ENCODE measurements around the gene CNOT10. TPM values are rescaled to one million over a fixed set of nuclear protein-coding genes. Genes with fewer than 3 reads are reported as not detected.

CNOT10 gene
- total RNA-seq, 1 donor from 2014 or later: 22.4 TPM

GRCh38 chr3:32684029-32684799, 774 bp upstream of the CNOT10 start:
- no peak for TF ChIP-seq CTCF (IDR thresholded peaks at IDR 0.05; ENCODE audit: insufficient read depth, low read length, severe bottlenecking)
- DNase-seq (ENCODE audit: low read depth) (no peak), FAIRE-seq (no peak)
- Histone ChIP-seq H3K4me3 (ENCODE audit: low read depth, low read length) (peak overlapping the region; percentile 82), H3K27me3 (ENCODE audit: control insufficient read depth, insufficient read depth, low read length) (no peaks in the 10 kb centered on the region), H3K36me3 (ENCODE audit: control insufficient read depth, insufficient read depth, low read length) (no peaks in the 10 kb centered on the region)

GRCh38 chr3:32685543-32686185, 676 bp downstream of the CNOT10 start:
- no peak for TF ChIP-seq CTCF (IDR thresholded peaks at IDR 0.05; ENCODE audit: insufficient read depth, low read length, severe bottlenecking)
- peak; percentile 18 for DNase-seq (ENCODE audit: low read depth)
- H3K36me3 ChIP-seq (ENCODE audit: control insufficient read depth, insufficient read depth, low read length): no peaks in the 10 kb centered on the region

GRCh38 chr3:32686713-32687112, 1.7 kb downstream of the CNOT10 start:
- TF ChIP-seq CTCF (IDR thresholded peaks at IDR 0.05; ENCODE audit: insufficient read depth, low read length, severe bottlenecking): no peak
- H3K4me3 ChIP-seq (ENCODE audit: low read depth, low read length): no peak overlapping the region

More at GRCh38 chr3:32685543-32686185, 676 bp downstream of the CNOT10 start:
- no peak for FAIRE-seq
- no peaks in the 10 kb centered on the region for H3K27me3 ChIP-seq (ENCODE audit: control insufficient read depth, insufficient read depth, low read length)
- H3K4me3 ChIP-seq (ENCODE audit: low read depth, low read length): peak overlapping the region; percentile 82

GRCh38 chr3:32691847-32692246, 6.9 kb downstream of the CNOT10 start:
- DNase-seq (ENCODE audit: low read depth) (no peak), FAIRE-seq (no peak)
- no peak for TF ChIP-seq CTCF (IDR thresholded peaks at IDR 0.05; ENCODE audit: insufficient read depth, low read length, severe bottlenecking)
- Histone ChIP-seq H3K36me3 (ENCODE audit: control insufficient read depth, insufficient read depth, low read length) (peaks cover 1% of the 10 kb centered on the region), H3K4me3 (ENCODE audit: low read depth, low read length) (no peak overlapping the region), H3K27me3 (ENCODE audit: control insufficient read depth, insufficient read depth, low read length) (no peaks in the 10 kb centered on the region)

More at GRCh38 chr3:32686713-32687112, 1.7 kb downstream of the CNOT10 start:
- DNase-seq (ENCODE audit: low read depth) (peak; percentile 13), FAIRE-seq (no peak)
- Histone ChIP-seq H3K27me3 (ENCODE audit: control insufficient read depth, insufficient read depth, low read length) (no peaks in the 10 kb centered on the region), H3K36me3 (ENCODE audit: control insufficient read depth, insufficient read depth, low read length) (peaks cover under 1% of the 10 kb centered on the region)

GRCh38 chr3:32696523-32696922, 11.5 kb downstream of the CNOT10 start:
- DNase-seq (ENCODE audit: low read depth) (no peak), FAIRE-seq (no peak)
- no peaks in the 10 kb centered on the region for H3K27me3 ChIP-seq (ENCODE audit: control insufficient read depth, insufficient read depth, low read length)
- no peak for TF ChIP-seq CTCF (IDR thresholded peaks at IDR 0.05; ENCODE audit: insufficient read depth, low read length, severe bottlenecking)
- no peak overlapping the region for H3K4me3 ChIP-seq (ENCODE audit: low read depth, low read length)
- H3K36me3 ChIP-seq (ENCODE audit: control insufficient read depth, insufficient read depth, low read length): peaks cover 1% of the 10 kb centered on the region
